COLO668 (cell line): ENCODE data around the gene USP12.
"Not testable (repeated sequence)": the region's sequence is repeated elsewhere in the genome, so short reads cannot be mapped to it uniquely, and the experiment has no call there.

Source experiments
- DNase-seq: peaks from one replicate; lab custom pipeline; 2025; ENCODE audit not compliant: unreplicated experiment; lab: John Stamatoyannopoulos, UW

The USP12 gene

DNA sequence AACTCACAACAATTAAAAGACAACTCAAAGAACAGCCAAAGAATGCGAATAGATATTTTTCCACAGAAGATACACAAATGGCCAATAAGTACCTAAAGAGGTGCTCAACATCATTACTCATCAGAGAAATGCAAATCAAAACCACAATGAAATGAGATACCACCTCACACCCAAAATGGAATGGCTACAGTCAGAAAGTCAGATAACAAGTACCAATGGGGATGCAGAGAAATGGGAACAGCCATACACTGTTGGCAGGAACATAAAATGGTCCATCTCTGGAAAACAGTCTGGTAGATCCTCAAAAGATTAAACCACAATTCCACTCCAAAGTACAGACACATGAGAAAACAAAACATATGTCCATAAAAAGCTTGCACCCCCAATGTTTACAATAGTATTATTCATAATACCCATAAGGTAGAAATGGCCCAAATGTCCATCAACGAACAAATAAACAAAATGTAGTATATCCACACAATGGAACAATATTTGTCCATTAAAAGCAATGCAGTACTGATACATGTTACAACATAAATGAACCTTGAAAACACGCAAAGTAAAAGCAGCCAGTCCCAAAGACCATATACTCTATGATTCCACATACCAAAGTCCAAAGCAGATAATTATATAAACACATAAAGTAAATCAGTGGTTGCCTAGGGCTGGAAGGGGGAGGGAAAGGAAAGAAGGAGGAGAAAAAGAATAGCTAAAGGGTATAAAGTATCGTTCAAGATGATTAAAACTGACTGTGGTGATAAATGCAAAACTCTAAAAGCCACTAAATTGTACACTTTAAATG, 19.6 kb downstream of the USP12 start:
- no peak for DNase-seq

DNA sequence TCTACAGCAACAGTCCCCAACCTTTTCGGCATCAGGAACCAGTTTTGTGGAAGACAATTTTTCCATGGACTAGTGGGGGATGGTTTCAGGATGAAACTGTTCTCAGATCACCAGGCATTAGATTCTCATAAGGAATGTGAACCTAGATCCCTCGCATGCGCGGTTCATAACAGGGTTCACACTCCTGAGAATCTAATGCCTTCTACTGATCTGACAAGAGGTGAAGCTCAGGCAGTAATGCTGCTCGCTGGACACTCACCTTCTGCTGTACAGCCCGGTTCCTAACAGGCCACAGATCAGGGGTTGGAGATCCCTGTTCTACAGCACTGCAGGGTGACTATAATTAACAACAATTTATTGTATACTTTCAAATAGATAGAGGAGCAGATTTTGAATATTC, 21.9 kb downstream of the USP12 start:
- DNase-seq: no peak

DNA sequence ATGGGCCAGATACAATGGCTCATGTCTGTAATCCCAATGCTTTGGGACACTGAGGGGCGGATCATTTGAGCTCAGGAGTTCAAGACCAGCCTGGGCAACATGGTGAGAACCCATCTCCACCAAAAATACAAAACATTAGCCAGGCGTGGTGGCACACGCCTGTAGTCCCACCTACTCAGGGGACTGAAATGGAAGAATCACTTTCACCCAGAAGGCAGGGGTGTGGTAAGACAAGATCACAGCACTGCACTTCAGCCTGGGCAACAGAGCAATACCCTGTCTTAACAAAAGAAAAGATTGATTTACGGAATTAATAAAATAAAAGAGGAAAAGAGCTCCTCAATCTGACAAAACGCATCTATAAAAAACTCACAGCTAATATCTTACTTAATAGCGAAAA, 22.7 kb downstream of the USP12 start:
- no peak for DNase-seq

DNA sequence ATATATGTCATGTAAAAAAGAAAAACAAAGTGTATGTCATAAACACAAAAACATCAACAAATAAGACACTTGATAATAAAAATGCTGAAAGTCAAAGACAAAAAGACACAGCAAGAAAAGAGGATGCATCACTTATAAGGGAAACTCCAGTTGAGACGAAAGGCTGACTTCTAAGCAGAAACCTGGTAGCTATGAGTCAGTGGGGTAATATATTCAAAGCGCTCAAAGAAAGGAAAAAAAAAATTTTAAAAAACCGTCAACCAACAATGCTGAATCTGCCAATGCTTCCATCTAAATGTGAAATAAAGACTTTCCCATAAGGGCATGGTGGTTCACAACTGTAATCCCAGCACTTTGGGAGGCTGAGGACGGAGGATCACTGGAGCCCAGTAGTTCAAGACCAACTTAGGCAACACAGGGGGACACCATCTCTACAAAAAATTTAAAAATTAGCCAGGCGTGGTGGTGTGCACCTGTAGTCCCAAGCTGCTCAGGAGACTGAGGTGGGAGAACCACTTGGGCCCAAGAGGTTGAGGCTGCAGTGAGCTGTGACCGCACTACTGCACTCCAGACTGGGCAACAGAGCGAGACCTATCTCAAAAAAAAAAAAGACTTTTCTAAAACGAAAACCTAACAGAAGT, 24.0 kb downstream of the USP12 start:
- DNase-seq: no peak

DNA sequence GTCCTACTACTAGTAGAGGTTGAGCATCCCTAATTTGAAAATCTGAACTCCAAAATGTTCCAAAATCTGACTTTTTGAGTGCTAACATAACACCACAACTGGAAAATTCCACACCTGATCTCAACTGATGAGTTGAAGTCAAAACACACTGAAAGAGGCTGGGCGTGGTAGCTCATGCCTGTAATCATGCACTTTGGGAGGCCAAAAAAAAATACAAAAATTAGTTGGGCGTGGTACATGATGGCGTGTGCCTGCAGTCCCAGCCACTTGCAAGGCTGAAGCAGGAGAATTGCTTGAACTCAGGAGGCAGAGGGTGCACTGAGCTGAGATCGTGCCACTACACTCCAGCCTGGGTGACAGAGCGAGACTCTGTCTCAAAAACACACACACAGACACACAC, 29.9 kb downstream of the USP12 start:
- DNase-seq: no peak

DNA sequence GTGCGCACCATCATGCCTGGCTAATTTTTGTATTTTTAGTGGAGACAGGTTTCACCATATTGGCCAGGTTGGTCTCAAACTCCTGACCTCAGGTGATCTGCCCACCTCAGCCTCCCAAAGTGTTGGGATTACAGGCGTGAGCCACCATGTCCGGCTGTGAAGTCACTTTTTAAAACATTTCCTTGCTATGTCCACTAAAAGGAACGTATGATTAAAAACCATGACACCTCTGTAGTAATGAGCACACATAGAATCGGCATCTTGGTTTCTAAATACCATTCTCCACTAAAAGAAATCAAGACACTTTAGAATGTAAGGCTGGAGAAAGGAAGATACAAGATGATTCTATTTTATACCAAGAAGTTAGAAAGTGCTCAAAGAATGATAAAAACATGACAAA, 30.5 kb downstream of the USP12 start:
- DNase-seq: not testable (repeated sequence)

DNA sequence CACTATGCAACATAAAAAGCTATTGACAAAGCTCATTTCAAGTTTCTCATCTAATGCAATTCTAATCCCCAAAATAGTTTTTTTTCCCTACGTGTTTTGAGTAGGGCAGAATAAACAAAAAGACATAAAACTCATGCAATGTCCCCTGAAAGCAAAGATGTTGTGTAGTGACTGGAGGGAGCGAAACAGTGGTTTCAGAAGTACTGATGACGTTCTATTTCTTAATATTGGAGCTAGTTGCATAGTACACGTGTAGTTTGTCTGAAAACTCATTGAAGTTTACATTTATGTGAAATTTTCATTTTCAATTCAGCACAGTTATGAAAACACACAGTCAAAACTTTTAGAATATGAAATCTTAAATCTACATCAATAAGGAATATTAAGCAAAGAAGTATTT, 31.6 kb downstream of the USP12 start:
- no peak for DNase-seq

DNA sequence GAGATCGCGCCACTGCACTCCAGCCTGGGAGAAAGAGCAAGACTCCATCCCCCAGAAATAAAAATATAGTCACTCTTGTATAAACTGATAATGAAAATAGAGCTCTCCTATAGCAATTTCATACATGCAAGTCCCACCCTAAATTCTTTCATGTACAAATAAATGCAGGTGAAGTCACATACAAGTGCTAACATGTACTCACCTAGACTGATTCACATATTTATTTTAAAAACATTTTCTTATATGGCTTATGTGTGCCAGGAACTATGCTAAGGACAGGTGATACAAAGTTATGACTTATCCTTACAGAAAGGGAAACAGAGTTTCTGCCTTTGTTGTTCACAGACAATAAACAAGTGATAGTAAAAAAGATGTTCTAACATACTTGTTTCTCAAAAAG, 32.0 kb downstream of the USP12 start:
- no peak for DNase-seq

DNA sequence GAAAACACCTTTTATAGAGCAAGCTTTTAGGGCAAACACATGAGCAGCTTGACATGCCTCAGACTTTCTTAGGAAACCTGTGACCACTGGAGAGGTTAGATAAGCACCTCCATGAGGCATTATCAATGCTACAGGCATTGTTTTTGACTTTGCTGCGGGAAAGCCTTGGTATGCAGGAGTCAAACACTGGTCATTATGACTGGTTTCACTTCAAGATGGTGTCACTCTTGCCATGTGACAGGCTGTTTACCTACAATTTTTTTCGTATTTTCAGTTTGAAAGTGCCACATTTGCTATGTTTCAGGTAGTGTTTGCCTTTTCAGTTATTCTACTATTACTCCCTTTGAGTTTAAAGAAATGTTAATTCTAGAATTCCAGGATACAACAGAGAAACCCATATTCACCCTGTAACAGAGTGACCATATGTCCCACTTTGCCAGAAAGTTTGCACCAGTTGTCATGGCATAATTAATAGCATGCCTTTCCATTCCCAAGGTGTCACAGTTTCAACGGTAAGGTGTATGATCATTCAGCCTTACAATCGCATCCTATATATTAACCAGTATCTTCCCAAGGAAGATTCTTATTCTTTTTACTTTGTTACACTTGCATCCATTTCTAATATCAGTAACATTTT, 33.0 kb downstream of the USP12 start:
- no peak for DNase-seq

DNA sequence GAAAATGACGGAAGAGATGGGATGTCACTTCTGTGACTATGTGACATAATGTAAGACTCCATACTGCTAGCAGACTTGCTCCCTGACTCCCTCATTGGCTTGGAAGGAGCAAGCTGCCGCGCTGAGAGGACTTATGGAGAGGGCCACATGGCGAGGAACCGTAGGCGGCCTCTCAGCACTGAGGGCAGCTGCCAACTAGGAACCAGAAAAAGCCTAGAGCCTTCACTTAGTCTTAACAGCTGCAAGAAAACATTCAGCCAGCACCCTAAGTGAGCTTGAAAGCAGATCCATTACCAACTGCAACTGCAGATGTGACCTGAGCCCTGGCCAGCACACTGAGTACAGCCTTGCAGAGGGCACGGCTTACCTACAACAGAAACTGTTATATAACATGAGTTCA, 33.9 kb downstream of the USP12 start:
- DNase-seq: no peak

DNA sequence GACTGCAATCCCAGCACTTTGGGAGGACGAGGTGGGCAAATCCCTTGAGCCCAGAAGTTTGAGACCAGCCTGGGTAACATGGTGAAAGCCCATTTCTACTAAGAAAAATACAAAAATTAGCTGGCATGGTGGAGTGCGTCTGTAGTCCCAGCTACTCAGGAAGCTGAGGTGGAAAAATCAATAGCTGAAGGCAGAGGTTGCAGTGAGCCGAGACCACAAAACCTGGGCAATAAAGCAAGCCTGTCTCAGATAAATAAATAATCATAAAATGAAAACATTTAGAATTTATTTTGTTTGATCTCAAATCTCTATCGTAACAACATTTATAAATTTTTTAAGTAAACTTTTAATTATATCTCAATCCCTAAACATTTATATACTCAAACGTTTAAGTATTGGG, 36.6 kb downstream of the USP12 start:
- no peak for DNase-seq

DNA sequence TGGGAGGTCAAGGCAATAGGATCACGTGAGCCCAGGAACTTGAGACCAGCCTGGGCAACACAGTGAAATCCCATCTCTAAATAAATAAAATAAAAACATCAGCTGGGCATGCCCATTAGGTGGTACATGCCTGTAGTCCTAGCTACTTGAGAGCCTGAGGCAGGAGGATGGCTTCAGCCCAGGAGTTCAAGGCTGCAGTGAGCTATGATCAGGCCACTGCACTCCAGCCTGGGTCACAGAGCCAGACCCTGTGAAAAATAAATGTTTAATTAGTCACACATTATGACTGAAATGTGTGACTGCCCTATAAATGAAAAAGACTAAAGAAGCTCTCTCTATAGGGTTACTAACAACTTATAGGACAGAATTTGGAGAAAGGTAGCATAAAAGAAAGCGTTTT, 37.7 kb downstream of the USP12 start:
- no peak for DNase-seq

DNA sequence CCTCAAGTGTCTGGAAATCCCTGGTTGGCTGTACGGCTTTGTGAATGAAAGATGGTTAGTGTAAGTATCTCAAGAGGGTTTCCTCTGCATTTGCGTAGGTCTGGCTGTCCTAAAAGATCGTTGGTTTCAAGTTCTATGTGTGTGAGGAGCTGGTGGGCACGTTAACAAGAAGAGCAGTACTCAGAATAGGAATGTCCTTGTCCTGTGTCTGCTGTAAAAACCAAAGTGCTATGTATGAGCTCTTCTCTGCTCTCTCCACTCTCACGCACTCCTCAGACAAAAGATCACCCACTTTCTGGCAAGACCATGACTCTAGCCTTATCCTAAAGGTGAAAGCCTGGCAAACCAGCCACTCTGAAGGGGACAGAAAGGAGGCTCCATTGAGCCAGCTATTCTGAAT, 39.1 kb downstream of the USP12 start:
- no peak for DNase-seq

DNA sequence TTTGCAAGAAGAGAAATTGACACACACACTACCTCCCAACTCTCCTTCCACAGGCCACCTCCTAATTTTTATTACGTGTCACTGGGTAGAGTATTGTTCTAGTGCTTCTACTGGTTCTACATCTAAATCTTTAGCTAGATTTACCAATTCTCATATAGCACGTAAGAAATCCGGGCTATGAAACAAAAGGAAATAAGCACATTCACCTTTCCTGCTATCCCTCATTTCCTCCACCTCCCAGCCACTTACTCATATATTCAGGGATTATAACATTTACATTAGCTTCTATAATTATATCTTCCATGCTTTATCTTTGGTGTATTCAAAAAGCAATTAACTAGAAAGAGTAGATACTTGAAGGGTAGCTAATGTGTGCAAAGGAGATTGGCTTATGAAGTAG, 39.7 kb downstream of the USP12 start:
- DNase-seq: no peak

DNA sequence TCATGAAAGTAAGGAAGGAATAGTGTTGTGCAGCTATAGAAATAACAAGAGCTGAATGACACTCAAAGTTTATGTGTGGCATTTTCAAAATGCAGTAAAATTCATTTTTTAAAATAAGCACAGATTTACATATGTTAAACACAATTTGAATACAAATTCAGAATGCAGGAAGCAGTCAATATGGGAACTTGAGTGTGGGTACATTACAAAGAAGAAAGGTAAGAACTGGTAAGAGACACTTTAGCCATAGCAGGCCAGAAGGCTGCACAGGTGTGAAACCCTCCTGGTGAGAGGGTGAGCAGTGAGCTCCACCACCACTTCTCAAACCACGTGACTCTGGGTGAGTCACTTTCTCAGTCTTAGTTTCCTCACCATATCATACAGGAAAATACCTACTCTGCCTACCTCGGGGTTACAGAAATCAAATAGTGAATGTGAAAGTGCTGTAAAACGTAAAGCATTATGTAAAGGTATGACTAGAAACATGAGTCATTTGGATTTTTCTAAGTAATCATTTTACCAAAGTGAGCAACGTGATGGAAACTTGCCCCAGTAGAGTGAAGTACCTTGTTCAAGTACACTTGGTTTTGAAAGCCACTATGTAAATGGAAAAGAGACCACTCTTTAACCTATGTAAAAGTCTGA, 40.5 kb downstream of the USP12 start:
- DNase-seq: peak; percentile 42

DNA sequence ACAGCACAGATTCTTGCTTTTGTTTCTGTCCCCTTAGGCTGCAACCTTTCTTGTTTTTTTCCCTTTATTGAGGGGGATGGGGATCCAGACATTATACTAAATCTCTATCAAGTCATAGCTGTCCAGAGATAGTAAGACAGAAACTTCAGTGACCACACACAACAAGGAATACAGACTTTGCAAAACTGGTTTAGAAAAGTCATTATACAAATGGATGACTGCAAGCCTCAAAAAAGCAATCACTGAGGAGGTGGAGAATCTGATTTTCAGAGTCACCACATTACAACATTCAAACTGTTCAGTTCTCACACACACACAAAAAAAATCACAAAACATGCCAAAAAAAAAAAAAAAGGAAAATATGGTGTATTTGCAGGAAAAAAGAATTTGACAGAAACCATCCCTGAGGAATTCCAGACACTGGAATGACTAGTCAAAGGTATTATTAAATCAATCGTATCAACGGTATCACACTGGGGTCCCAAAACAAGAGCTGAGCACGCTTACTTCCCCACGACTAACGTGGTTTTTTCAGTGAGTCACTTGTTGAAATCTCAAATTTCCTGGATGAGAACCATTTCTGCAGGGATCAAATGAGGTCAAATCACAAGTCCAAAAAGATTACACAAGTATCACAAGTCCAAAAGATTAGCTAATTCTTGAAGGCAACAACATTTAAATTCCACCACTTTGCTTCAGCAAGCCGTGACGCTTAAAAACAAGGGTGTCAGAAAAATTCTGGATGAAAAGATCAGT, 41.2 kb downstream of the USP12 start:
- DNase-seq: no peak

DNA sequence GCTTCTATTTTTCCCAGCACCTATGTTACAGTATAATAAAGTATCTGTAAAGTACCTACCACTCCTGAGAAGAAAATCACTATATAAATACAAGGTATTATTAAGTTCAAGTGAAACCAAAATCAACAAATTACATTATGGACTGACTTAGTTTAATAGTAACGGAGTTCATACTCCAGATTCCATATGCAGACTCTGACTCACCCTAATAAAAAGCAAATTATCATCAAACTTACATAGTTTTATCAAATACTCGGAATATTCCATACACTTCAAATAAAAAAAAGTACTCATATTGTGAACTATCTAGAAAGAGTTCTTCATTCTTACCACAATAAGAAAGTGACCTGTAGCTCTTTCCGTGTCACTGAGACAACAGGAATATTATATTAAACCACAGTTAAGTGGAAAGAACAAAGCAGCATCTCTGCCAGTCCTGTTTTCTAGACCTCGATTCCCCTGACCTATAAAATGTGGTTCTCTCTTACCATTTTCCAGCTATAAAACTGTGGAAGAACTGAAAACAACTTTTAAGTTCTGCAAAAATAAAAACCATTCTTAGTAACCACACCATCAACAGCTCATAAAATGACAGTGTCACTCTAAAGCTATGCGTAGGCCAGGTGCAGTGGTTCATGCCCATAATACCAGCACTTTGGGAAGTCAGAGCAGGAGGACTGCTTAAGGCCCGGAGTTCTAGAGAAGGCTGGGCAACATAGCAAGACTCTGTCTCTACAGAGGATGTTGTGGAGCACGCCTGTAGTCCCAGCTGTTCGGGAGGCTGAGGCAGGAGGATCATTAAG, 42.6 kb downstream of the USP12 start:
- no peak for DNase-seq

DNA sequence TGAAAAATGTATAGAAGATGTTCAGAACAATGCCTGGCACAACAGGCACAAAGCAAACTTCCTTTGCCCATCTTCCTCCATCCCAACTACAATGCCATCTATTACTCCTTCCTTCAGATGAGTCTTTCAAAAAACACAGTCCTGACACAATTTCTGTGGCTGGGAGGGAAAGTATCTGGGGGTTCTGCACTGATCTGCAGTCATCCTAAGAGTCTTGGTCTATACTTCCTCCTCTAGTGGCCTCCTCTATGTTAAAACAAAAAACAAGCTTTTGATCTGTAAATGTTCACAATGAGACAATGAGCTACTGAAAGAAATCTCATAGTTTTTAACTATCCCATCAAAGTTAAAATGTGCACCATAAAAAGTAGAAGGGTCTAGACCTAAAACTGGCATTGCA, 44.8 kb downstream of the USP12 start:
- DNase-seq: no peak

DNA sequence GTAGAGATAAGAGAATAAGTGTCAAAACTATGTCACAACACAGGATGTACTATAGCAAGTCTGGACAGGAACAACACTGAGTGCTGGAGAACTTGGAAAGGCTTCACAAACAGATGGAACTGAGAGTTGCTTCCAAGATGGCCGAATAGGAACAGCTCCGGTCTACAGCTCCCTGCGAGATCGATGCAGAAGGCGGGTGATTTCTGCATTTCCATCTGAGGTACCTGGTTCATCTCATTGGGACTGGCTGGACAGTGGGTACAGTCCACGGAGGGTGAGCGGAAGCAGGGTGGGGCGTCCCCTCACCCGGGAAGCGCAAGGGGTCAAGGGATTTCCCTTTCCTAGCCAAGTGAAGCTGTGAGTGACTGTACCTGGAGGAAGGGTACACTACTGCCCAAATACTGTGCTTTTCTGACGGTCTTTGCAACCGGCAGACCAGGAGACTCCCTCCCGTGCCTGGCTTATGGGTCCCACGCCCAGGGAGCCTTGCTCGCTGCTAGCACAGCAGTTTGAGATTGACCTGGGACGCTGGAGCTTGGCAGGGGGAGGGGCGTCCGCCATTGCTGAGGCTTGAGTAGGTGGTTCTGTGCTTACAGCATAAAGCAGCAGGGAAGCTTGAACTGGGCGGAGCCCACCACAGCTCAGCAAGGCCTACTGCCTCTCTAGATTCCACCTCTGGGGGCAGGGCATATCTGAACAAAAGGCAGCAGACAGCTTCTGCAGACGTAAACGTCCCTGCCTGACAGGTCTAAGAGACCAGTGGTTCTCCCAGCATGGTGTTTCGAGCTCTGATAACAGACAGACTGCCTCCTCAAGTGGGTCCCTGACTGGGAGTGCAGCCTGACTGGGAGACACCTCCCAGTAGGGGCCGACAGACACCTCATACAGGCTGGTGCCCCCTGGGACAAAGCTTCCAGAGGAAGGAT, 46.0 kb downstream of the USP12 start:
- DNase-seq: no peak
